HEK293 (cell line): ENCODE results near the gene BCR.
A peak's percentile ranks its signal among the peaks of the same experiment; 100 is the strongest.

Source experiments
- HIC1 ChIP-seq: fragments of 450-650 bp; formaldehyde crosslinking; IDR thresholded peaks from 2 replicates; pipeline ENCODE4 v1.5.1; 2016; ENCODE audit warnings: missing biosample characterization, missing genetic modification characterization
- KLF16 ChIP-seq: fragments of 450-650 bp; formaldehyde crosslinking; IDR thresholded peaks from 2 replicates; pipeline ENCODE4 v1.5.1; 2017; ENCODE audit warnings: missing biosample characterization, missing genetic modification characterization
- KLF9 ChIP-seq: fragments of 450-650 bp; formaldehyde crosslinking; IDR thresholded peaks from 2 replicates; pipeline ENCODE4 v1.5.1; 2016; ENCODE audit warnings: missing biosample characterization, missing genetic modification characterization, low read depth
- OSR2 ChIP-seq: fragments of 450-650 bp; formaldehyde crosslinking; IDR thresholded peaks from 2 replicates; pipeline ENCODE4 v1.5.1; 2016; ENCODE audit warnings: missing biosample characterization, missing genetic modification characterization
- YY1 ChIP-seq: fragments of 450-650 bp; formaldehyde crosslinking; IDR thresholded peaks from 2 replicates; pipeline ENCODE4 v1.5.1; 2018; ENCODE audit warnings: missing biosample characterization, missing genetic modification characterization
- ZBTB44 ChIP-seq: fragments of 450-650 bp; IDR thresholded peaks from 2 replicates; pipeline ENCODE4 v1.5.1; 2018; ENCODE audit warnings: missing biosample characterization, mild to moderate bottlenecking, missing genetic modification characterization
- ZIC2 ChIP-seq: fragments of 450-650 bp; formaldehyde crosslinking; IDR thresholded peaks from 2 replicates; pipeline ENCODE4 v1.5.1; 2016; ENCODE audit warnings: missing biosample characterization, missing genetic modification characterization
- ZNF10 ChIP-seq: fragments of 450-650 bp; formaldehyde crosslinking; IDR thresholded peaks from 2 replicates; pipeline ENCODE4 v1.5.1; 2017; ENCODE audit warnings: missing biosample characterization, missing genetic modification characterization
- ZNF155 ChIP-seq: fragments of 450-650 bp; formaldehyde crosslinking; IDR thresholded peaks from 2 replicates; pipeline ENCODE4 v1.5.1; 2016; ENCODE audit warnings: missing biosample characterization, missing genetic modification characterization
- ZNF157 ChIP-seq: fragments of 450-650 bp; formaldehyde crosslinking; IDR thresholded peaks from 2 replicates; pipeline ENCODE4 v1.5.1; 2016; ENCODE audit warnings: missing biosample characterization, missing genetic modification characterization
- ZNF169 ChIP-seq: fragments of 450-650 bp; formaldehyde crosslinking; IDR thresholded peaks from 2 replicates; pipeline ENCODE4 v1.5.1; 2016; ENCODE audit warnings: missing biosample characterization, missing genetic modification characterization
- ZNF19 ChIP-seq: fragments of 450-650 bp; formaldehyde crosslinking; IDR thresholded peaks from 2 replicates; pipeline ENCODE4; 2016; ENCODE audit warnings: missing biosample characterization, missing genetic modification characterization, low read depth
- ZNF2 ChIP-seq: fragments of 450-650 bp; formaldehyde crosslinking; IDR thresholded peaks from 2 replicates; pipeline ENCODE4 v1.5.1; 2016; ENCODE audit warnings: missing biosample characterization, missing genetic modification characterization
- ZNF239 ChIP-seq: fragments of 450-650 bp; formaldehyde crosslinking; IDR thresholded peaks from 2 replicates; pipeline ENCODE4 v1.5.1; 2016; ENCODE audit warnings: missing biosample characterization, missing genetic modification characterization
- ZNF366 ChIP-seq: fragments of 450-650 bp; formaldehyde crosslinking; conservative IDR thresholded peaks from 2 replicates; pipeline ENCODE4 v1.5.1; 2016; ENCODE audit warnings: missing biosample characterization, missing genetic modification characterization
- ZNF677 ChIP-seq: fragments of 450-650 bp; IDR thresholded peaks from 2 replicates; pipeline ENCODE4 v1.5.0; 2018; ENCODE audit warnings: missing biosample characterization, mild to moderate bottlenecking, missing genetic modification characterization, moderate library complexity
- ZNF747 ChIP-seq: fragments of 450-650 bp; formaldehyde crosslinking; IDR thresholded peaks from 2 replicates; pipeline ENCODE4 v1.5.1; 2016; ENCODE audit warnings: missing biosample characterization, missing genetic modification characterization
- ZNF776 ChIP-seq: fragments of 450-650 bp; formaldehyde crosslinking; IDR thresholded peaks from 2 replicates; pipeline ENCODE4 v1.5.0; 2017; ENCODE audit warnings: missing biosample characterization, missing genetic modification characterization, borderline replicate concordance
- ZSCAN5A ChIP-seq: fragments of 450-650 bp; formaldehyde crosslinking; IDR thresholded peaks from 2 replicates; pipeline ENCODE4 v1.5.1; 2016; ENCODE audit warnings: missing biosample characterization, missing genetic modification characterization
- TF ChIP-seq, protein P1 (sequence below): fragments of 450-650 bp; formaldehyde crosslinking; IDR thresholded peaks from 2 replicates; pipeline ENCODE4 v1.5.1; 2017; ENCODE audit warnings: missing biosample characterization, missing genetic modification characterization
- TF ChIP-seq, protein P2 (sequence below): fragments of 450-650 bp; formaldehyde crosslinking; IDR thresholded peaks from 2 replicates; pipeline ENCODE4 v1.5.1; 2017; ENCODE audit warnings: missing biosample characterization, missing genetic modification characterization
- TF ChIP-seq, protein P3 (sequence below): fragments of 450-650 bp; formaldehyde crosslinking; IDR thresholded peaks from 2 replicates; pipeline ENCODE4 v1.5.1; 2016; ENCODE audit warnings: missing biosample characterization, missing genetic modification characterization, low read depth
- TF ChIP-seq, protein P4 (sequence below): fragments of 450-650 bp; formaldehyde crosslinking; conservative IDR thresholded peaks from 2 replicates; pipeline ENCODE4 v1.5.1; 2016; ENCODE audit warnings: low read depth, missing biosample characterization, missing genetic modification characterization

Gene BCR

DNA sequence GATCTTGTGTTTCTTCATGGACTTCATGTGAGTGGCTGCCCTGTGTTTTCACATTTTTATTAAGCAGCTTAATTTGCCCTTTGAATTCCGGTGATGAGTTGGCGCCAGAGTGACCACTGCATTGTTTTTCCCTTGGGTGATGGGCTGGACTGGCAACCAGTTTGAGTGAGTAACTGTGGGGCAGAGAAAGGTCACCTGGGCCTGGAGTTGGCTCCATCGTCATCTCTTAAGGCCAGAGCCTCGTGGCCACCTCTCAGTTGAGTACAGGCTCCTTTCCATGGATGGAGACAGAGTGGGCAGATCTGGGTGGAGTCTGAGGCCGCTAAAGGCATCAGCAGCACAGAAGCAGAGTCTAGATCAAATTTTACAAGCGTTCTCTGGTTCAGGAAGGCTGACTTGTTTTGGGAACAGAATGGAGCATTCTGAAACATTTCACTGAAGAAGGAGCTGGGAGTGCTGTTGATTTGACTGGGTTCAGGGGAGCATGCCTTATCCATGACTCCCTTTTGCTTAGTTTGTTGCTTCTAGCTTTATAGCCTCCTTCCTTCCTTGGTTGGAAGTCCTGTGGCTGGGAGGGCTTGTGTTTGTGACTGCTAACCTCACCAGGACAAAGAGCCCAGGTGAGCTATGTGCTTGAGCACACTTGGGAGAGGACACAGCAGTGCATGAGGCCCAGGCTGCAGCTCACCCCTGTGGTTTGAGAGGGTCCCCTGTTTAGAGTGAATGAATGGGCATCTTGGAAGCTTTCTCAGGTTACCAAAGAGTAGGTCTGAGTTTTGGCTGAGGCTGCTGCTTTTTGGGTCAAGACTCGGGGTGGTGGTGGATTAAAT, 7.8 kb downstream of the BCR start (continued):
- TF ChIP-seq, protein P1, sequence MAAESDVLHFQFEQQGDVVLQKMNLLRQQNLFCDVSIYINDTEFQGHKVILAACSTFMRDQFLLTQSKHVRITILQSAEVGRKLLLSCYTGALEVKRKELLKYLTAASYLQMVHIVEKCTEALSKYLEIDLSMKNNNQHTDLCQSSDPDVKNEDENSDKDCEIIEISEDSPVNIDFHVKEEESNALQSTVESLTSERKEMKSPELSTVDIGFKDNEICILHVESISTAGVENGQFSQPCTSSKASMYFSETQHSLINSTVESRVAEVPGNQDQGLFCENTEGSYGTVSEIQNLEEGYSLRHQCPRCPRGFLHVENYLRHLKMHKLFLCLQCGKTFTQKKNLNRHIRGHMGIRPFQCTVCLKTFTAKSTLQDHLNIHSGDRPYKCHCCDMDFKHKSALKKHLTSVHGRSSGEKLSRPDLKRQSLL (tag by site-specific recombination): peak; percentile 42; the same call in 1 of the 2 replicates
- TF ChIP-seq ZNF2 (tag by site-specific recombination) (no peak), ZNF776 (tag by site-specific recombination) (no peak), ZNF157 (peak; percentile 91), ZBTB44 (tag by site-specific recombination) (no peak), ZNF366 (tag by site-specific recombination) (no peak), ZIC2 (tag by site-specific recombination) (peak; percentile 32; the same call in 1 of the 2 replicates), YY1 (no peak), HIC1 (tag by site-specific recombination) (no peak), OSR2 (tag by site-specific recombination) (peak; percentile 76), ZNF239 (tag by site-specific recombination) (no peak), ZSCAN5A (tag by site-specific recombination) (no peak), ZNF155 (tag by site-specific recombination) (no peak), ZNF19 (tag by site-specific recombination) (no peak), ZNF677 (no peak), ZNF10 (tag by site-specific recombination) (no peak), KLF9 (tag by site-specific recombination) (no peak), KLF16 (tag by site-specific recombination) (no peak), ZNF747 (tag by site-specific recombination) (no peak), ZNF169 (no peak)
- TF ChIP-seq, protein P2, sequence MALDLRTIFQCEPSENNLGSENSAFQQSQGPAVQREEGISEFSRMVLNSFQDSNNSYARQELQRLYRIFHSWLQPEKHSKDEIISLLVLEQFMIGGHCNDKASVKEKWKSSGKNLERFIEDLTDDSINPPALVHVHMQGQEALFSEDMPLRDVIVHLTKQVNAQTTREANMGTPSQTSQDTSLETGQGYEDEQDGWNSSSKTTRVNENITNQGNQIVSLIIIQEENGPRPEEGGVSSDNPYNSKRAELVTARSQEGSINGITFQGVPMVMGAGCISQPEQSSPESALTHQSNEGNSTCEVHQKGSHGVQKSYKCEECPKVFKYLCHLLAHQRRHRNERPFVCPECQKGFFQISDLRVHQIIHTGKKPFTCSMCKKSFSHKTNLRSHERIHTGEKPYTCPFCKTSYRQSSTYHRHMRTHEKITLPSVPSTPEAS: no peak
- TF ChIP-seq, protein P3, sequence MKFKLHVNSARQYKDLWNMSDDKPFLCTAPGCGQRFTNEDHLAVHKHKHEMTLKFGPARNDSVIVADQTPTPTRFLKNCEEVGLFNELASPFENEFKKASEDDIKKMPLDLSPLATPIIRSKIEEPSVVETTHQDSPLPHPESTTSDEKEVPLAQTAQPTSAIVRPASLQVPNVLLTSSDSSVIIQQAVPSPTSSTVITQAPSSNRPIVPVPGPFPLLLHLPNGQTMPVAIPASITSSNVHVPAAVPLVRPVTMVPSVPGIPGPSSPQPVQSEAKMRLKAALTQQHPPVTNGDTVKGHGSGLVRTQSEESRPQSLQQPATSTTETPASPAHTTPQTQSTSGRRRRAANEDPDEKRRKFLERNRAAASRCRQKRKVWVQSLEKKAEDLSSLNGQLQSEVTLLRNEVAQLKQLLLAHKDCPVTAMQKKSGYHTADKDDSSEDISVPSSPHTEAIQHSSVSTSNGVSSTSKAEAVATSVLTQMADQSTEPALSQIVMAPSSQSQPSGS (tag by site-specific recombination): no peak
- TF ChIP-seq, protein P4, sequence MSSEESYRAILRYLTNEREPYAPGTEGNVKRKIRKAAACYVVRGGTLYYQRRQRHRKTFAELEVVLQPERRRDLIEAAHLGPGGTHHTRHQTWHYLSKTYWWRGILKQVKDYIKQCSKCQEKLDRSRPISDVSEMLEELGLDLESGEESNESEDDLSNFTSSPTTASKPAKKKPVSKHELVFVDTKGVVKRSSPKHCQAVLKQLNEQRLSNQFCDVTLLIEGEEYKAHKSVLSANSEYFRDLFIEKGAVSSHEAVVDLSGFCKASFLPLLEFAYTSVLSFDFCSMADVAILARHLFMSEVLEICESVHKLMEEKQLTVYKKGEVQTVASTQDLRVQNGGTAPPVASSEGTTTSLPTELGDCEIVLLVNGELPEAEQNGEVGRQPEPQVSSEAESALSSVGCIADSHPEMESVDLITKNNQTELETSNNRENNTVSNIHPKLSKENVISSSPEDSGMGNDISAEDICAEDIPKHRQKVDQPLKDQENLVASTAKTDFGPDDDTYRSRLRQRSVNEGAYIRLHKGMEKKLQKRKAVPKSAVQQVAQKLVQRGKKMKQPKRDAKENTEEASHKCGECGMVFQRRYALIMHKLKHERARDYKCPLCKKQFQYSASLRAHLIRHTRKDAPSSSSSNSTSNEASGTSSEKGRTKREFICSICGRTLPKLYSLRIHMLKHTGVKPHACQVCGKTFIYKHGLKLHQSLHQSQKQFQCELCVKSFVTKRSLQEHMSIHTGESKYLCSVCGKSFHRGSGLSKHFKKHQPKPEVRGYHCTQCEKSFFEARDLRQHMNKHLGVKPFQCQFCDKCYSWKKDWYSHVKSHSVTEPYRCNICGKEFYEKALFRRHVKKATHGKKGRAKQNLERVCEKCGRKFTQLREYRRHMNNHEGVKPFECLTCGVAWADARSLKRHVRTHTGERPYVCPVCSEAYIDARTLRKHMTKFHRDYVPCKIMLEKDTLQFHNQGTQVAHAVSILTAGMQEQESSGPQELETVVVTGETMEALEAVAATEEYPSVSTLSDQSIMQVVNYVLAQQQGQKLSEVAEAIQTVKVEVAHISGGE: no peak
